Stimulated activated CD4-positive, alpha-beta T cell treated with anti-CD3 and anti-CD28 coated beads, TNF-alpha, amount 100 ng/mL, for 24 hours (primary cell): ENCODE data around the gene OR5AS1.
"Not testable (repeated sequence)": the region's sequence is repeated elsewhere in the genome, so short reads cannot be mapped to it uniquely, and the experiment has no call there.

ENCODE experiments used
- DNase-seq, 3 experiments: peaks; one replicate each; pipeline ENCODE4 v3.0.0-alpha.2; 2020; ENCODE audit warnings: low read depth in 3 of 3

The OR5AS1 gene

DNA sequence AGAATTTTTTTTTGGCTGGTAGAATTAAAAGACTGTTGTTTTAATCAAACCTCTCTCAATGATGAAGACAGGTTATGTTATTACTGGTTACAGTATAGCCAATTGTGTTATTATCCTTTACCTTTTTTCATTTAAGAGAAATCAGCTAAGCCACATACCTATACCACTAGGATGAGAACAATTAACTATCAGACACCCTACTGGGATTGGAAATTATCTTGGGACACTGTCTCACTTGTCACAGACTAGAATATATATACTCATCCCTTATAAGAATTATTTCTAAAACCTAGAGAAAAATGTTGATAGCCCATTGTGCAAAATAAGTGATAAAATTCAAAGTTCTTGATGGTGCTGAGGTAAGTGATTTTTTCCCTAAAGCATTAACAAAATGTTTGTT is at the start of gene OR5AS1:
Gene OR5AS1, plus strand, starts transcription at position 301 of the 400 bp plus-strand sequence. CDS start 2,765 bp downstream, outside the sequence.
- DNase-seq: no peak

DNA sequence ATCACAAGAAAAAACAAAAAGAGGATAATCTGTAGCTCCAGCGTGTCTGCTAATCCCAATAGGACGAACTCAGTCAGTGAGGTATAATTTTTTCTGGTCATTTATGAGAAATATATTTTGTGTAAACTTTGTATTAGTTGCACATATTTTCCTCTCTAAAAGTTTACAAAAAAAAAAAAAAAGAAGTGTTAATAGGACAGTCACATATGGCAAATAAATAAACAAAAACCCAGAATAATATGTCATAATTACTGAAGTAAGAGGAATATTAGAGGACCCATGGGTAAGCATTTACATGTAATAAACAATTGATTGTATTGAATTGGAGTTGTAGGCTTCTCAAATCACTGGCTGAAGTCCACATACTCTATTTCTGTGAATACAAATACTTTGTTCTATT is 32.9 kb upstream of the OR5AS1 start, which contains the start of gene OR5F1:
Gene OR5F1, minus strand, starts transcription at position 101 of the 400 bp plus-strand sequence. Its CDS starts 0 bp downstream, at position 101.
- no peak for DNase-seq

DNA sequence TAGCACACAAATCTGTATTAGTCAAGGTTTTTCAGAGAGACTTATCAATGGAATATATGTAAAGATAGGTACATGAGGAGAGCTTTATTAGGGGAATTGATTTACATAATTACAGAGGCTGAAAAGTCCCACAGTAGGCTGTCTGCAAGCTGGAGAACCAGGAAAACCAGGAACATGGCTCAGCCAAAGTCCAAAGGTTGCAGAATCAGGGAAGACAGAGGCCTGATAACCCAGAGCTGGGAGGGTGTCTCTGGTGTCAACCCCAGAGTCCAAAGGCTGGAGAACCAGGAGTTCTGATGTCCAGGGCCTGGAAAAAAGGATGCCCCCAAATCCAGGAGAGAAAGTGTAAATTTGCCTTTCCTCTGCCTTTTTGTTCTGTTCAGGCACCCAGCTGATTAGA is 16.7 kb upstream of the OR5AS1 start:
- no peak for DNase-seq

GRCh38 chr11:56013805-56014204 is 13.6 kb upstream of the OR5AS1 start:
- no peak for DNase-seq

- no peak for DNase-seq
Measured at GRCh38 chr11:56045538-56045937, 18.1 kb downstream of the OR5AS1 start.

DNA sequence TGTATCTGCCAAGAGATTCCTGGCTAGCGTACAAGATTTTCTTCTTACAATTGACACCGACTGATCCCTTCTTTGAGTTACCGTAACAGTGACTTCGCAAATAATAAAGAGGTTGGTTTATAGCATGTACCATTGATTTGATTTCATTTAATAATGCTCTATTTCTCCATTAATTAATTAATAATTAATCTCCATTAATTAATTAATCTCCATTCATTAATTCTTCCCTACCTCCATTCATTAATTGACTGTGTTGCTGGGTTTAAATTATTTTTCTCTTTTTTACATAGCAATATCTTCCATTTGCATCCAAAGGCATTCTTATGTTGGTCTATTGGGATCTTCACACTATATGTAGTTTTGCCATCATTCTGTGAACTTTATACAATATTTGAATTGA is 21.0 kb downstream of the OR5AS1 start:
- no peak for DNase-seq

DNA sequence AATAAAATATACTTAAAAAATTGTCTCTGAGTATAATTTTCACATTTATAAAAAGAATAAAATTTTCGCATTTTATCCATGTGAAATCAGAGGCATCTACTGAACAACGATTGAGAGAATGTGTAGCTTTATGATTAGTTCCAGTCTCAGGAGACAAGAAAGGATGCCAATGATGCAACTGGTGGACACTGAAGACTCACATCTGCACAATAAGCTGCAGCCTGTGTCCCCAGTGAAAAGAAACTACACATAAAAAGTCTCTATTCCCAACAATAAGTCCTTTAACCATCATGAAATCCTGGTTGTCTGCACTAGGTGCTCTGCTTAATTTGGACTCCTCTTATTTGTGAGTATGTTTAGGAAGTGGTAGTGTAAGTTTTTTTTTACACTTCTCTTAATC is 22.0 kb downstream of the OR5AS1 start:
- no peak for DNase-seq

- not testable (repeated sequence) for DNase-seq
Measured at GRCh38 chr11:56056366-56056765, 28.9 kb downstream of the OR5AS1 start.

DNA sequence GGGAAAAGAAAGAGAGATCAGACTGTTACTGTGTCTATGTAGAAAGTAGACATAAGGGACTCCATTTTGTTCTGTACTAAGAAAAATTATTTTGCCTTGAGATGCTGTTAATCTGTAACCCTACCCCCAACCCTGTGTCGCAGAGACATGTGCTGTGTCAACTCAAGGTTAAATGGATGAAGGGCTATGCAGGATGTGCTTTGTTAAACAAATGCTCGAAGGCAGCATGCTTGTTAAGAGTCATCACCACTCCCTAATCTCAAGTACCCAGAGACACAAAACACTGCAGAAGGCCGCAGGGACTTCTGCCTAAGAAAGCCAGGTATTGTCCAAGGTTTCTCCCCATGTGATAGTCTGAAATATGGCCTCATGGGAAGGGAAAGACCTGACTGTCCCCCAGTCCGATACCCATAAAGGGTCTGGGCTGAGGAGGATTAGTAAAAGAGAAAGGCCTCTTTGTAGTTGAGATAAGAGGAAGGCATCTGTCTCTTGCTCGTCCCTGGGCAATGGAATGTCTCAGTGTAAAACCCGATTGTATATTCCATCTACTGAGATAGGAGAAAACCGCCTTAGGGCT is 30.3 kb downstream of the OR5AS1 start:
- DNase-seq: not testable (repeated sequence)

GRCh38 chr11:56058260-56058780 is 30.9 kb downstream of the OR5AS1 start:
- DNase-seq: not testable (repeated sequence)

GRCh38 chr11:56066980-56067379 is 39.5 kb downstream of the OR5AS1 start:
- DNase-seq: no peak
